ENCODE results near the gene DHX32.
"Not testable (repeated sequence)": the region's sequence is repeated elsewhere in the genome, so short reads cannot be mapped to it uniquely, and the experiment has no call there.

DHX32 gene
- long read RNA-seq, donor 1, result 0 reads
- long read RNA-seq, donor 2, result 0 reads
- long read RNA-seq, donor 3, result 0 reads
- long read RNA-seq, donor 4, result 0 reads
- long read RNA-seq, donor 5, partial matches to known transcripts, result 5 of 5 reads
- long read RNA-seq, donor 5, other reads (novel, unspliced or antisense), result 0 of 5 reads
- long read RNA-seq, donor 6, partial matches to known transcripts, result 7 of 8 reads
- long read RNA-seq, donor 6, other reads (novel, unspliced or antisense), result 0 of 8 reads
- long read RNA-seq, donor 7, partial matches to known transcripts, result 6 of 7 reads
- long read RNA-seq, donor 7, other reads (novel, unspliced or antisense), result 0 of 7 reads
- long read RNA-seq, donor 8, partial matches to known transcripts, result 6 of 14 reads
- long read RNA-seq, donor 8, other reads (novel, unspliced or antisense), result 6 of 14 reads

- no peak for DNase-seq
Observed at GRCh38 chr10:125881192-125881591, at the start of gene DHX32. Gene DHX32 (minus strand): TSS chr10:125881292. CDS start chr10:125880824, 468 bp downstream.

- no peak for DNase-seq
Observed at GRCh38 chr10:125929618-125930017, 48.5 kb upstream of the DHX32 start.

GRCh38 chr10:125928928-125929585 lies 48.0 kb upstream of the DHX32 start:
- DNase-seq, result no peak

- DNase-seq, result not testable (repeated sequence)
Observed at GRCh38 chr10:125927265-125927664, 46.2 kb upstream of the DHX32 start.

GRCh38 chr10:125926247-125926646 lies 45.2 kb upstream of the DHX32 start:
- DNase-seq, result no peak

GRCh38 chr10:125925262-125925834 lies 44.3 kb upstream of the DHX32 start:
- no peak for DNase-seq

GRCh38 chr10:125921643-125922306 lies 40.7 kb upstream of the DHX32 start:
- DNase-seq, result not testable (repeated sequence)

GRCh38 chr10:125917704-125918361 lies 36.7 kb upstream of the DHX32 start:
- DNase-seq, result not testable (repeated sequence)

GRCh38 chr10:125916977-125917376 lies 35.9 kb upstream of the DHX32 start:
- no peak for DNase-seq

GRCh38 chr10:125913277-125913676 lies 32.2 kb upstream of the DHX32 start:
- DNase-seq, result not testable (repeated sequence)

GRCh38 chr10:125911990-125912389 lies 30.9 kb upstream of the DHX32 start:
- DNase-seq, result no peak

GRCh38 chr10:125911145-125911544 lies 30.1 kb upstream of the DHX32 start:
- DNase-seq, result no peak

GRCh38 chr10:125909491-125909890 lies 28.4 kb upstream of the DHX32 start:
- not testable (repeated sequence) for DNase-seq

GRCh38 chr10:125908813-125909212 lies 27.7 kb upstream of the DHX32 start:
- DNase-seq, result not testable (repeated sequence)

- not testable (repeated sequence) for DNase-seq
Observed at GRCh38 chr10:125907598-125907997, 26.5 kb upstream of the DHX32 start.

- DNase-seq, result not testable (repeated sequence)
Observed at GRCh38 chr10:125905069-125905994, 24.2 kb upstream of the DHX32 start.

GRCh38 chr10:125903135-125903640 lies 22.1 kb upstream of the DHX32 start:
- not testable (repeated sequence) for DNase-seq

- not testable (repeated sequence) for DNase-seq
Observed at GRCh38 chr10:125900963-125901362, 19.9 kb upstream of the DHX32 start.

- not testable (repeated sequence) for DNase-seq
Observed at GRCh38 chr10:125897317-125897716, 16.2 kb upstream of the DHX32 start.

GRCh38 chr10:125896088-125896934 lies 15.2 kb upstream of the DHX32 start, which contains the start of gene FANK1:
Gene FANK1 (plus strand): TSS chr10:125896564. CDS start chr10:125896643, 79 bp downstream.
- peak; percentile 92 for DNase-seq
